Endothelial cell of umbilical vein (primary cell): Measurements from ENCODE around the gene FANCE. TPM values are rescaled to one million over a fixed set of nuclear protein-coding genes. Genes with fewer than 3 reads are reported as not detected.

ENCODE experiments used
- BruUV-seq: library from RNA; stranded (reverse); fragments of 400-500 nt; replicated peaks from 2 replicates; lab custom pipeline; 2021; lab: Mats Ljungman, UMichigan
- CTCF ChIA-PET: fragments of 300-600, 350-600 bp; sonication (Branson Sonifier 250); formaldehyde crosslinking; loops from one replicate; lab custom pipeline; 2021; ENCODE audit warnings: antibody characterized with exemption, inconsistent platforms; lab: Charles Lee
- POLR2A ChIA-PET: fragments of 300-600, 350-600 bp; sonication (Branson Sonifier 250); formaldehyde crosslinking; loops from one replicate; lab custom pipeline; 2021; ENCODE audit warnings: antibody characterized with exemption, inconsistent platforms; lab: Charles Lee
- DNase-seq: peaks from one replicate; pipeline ENCODE4 v3.0.0-alpha.2; 2011; ENCODE audit warnings: low read depth, low spot score
- FAIRE-seq: peaks from 2 replicates; lab custom pipeline; 2011; peaks lifted over from hg19 to GRCh38; lab: Jason Lieb, UNC
- H2AFZ ChIP-seq: 2 replicates; pipeline ENCODE4 v1.6.0; 2012; ENCODE audit warnings: low read depth, low read length, control low read depth, inconsistent platforms
- H3K27ac ChIP-seq: 2 replicates; pipeline ENCODE4 v1.5.1; 2011; ENCODE audit warnings: low read depth, mild to moderate bottlenecking, control low read depth, low read length, moderate library complexity; ENCODE audit not compliant: insufficient read depth
- H3K27me3 ChIP-seq, 2 experiments: 2 replicates each; pipeline versions ENCODE4 v1.6.0 to v1.6.1; 2011; ENCODE audit warnings: low read length in 2 of 2, mixed read lengths in 1 of 2; ENCODE audit not compliant: control insufficient read depth in 2 of 2, insufficient read depth in 2 of 2
- H3K36me3 ChIP-seq, 2 experiments: 2 replicates in 1 of 2; 3 replicates in 1 of 2; pipeline ENCODE4 v1.5.1; 2011; ENCODE audit warnings: low read length in 2 of 2, mild to moderate bottlenecking in 1 of 2, moderate library complexity in 1 of 2; ENCODE audit not compliant: control insufficient read depth in 2 of 2, insufficient read depth in 2 of 2; ENCODE audit errors: extremely low read depth in 1 of 2
- H3K4me1 ChIP-seq: 3 replicates; pipeline ENCODE4 v1.5.1; 2011; ENCODE audit warnings: mild to moderate bottlenecking, low read length; ENCODE audit not compliant: control insufficient read depth, insufficient read depth; ENCODE audit errors: extremely low read depth
- H3K4me2 ChIP-seq: 2 replicates; pipeline ENCODE4 v1.6.1; 2011; ENCODE audit warnings: low read length, control low read depth, mixed read lengths; ENCODE audit not compliant: insufficient read depth
- H3K4me3 ChIP-seq, 3 experiments: fragments of 200-600 bp in 1 of 3; sonication (generic), shearing (Covaris generic) in 1 of 3; replicated peaks in 1 of 3; 2 replicates each; pipeline ENCODE4 v1.5.1; 2011 to 2016; ENCODE audit warnings: control low read depth in 3 of 3, low read length in 3 of 3, mild to moderate bottlenecking in 2 of 3, inconsistent platforms in 1 of 3, low read depth in 1 of 3, moderate library complexity in 1 of 3; ENCODE audit not compliant: insufficient read depth in 1 of 3
- H3K79me2 ChIP-seq: 2 replicates; pipeline ENCODE4 v1.6.0; 2012; ENCODE audit warnings: low read length, inconsistent platforms; ENCODE audit not compliant: control insufficient read depth, insufficient read depth
- H3K9ac ChIP-seq: replicated peaks from 2 replicates; pipeline ENCODE3; 2011; ENCODE audit warnings: low read length, control low read depth; ENCODE audit not compliant: insufficient read depth; ENCODE audit errors: extremely low read depth
- H3K9me1 ChIP-seq: replicated peaks from 3 replicates; pipeline ENCODE4 v1.6.0; 2011; ENCODE audit warnings: mild to moderate bottlenecking, low read length; ENCODE audit not compliant: control insufficient read depth, insufficient read depth; ENCODE audit errors: extremely low read depth
- H3K9me3 ChIP-seq: replicated peaks from 2 replicates; pipeline ENCODE4 v1.5.1; 2012; ENCODE audit warnings: low read length, inconsistent platforms; ENCODE audit not compliant: control insufficient read depth, insufficient read depth
- H4K20me1 ChIP-seq: replicated peaks from 2 replicates; pipeline ENCODE3; 2011; ENCODE audit warnings: mild to moderate bottlenecking, low read length; ENCODE audit not compliant: control insufficient read depth, insufficient read depth; ENCODE audit errors: extremely low read depth
- EZH2 ChIP-seq: IDR thresholded peaks from 2 replicates; pipeline ENCODE4 v1.6.1; 2012; ENCODE audit warnings: borderline replicate concordance, low read depth, mild to moderate bottlenecking, moderate library complexity, low read length, inconsistent platforms; ENCODE audit not compliant: severe bottlenecking
- FOS ChIP-seq: IDR thresholded peaks from 2 replicates; pipeline ENCODE4 v1.6.1; 2011; ENCODE audit warnings: mild to moderate bottlenecking, low read length, moderate library complexity, borderline replicate concordance; ENCODE audit not compliant: insufficient read depth
- GATA2 ChIP-seq: IDR thresholded peaks from 2 replicates; pipeline ENCODE4 v1.7.0; 2011; ENCODE audit warnings: low read depth, mild to moderate bottlenecking, moderate library complexity, mixed read lengths, low read length; ENCODE audit not compliant: insufficient read length, insufficient read depth
- JUN ChIP-seq: IDR thresholded peaks from 2 replicates; pipeline ENCODE4 v1.6.1; 2011; ENCODE audit warnings: borderline replicate concordance, low read depth; ENCODE audit not compliant: insufficient read length, insufficient read depth
- MYC ChIP-seq: IDR thresholded peaks from one replicate; pipeline ENCODE4 v1.6.1; 2011; ENCODE audit warnings: mild to moderate bottlenecking, low read depth, low read length
- POLR2A ChIP-seq: IDR thresholded peaks from 2 replicates; pipeline ENCODE4 v1.6.1; 2012; ENCODE audit warnings: low read depth, mild to moderate bottlenecking, control low read depth, low read length
- POLR2AphosphoS5 ChIP-seq: IDR thresholded peaks from 2 replicates; pipeline ENCODE4 v1.6.1; 2012; ENCODE audit warnings: low read depth, mild to moderate bottlenecking, control low read depth, low read length, moderate library complexity; ENCODE audit not compliant: insufficient read depth
- dilution Hi-C: fragments of 300-500 bp; cut with MboI; formaldehyde crosslinking; loops from one replicate; pipeline ENCODE4 v1.15.0; 2019; ENCODE audit warnings: low sequenced_read_pairs; ENCODE audit not compliant: extremely low pct_ligation_motif_present
- intact Hi-C: fragments of 100-400 bp; cut with micrococcal nuclease; formaldehyde crosslinking; loops from one replicate; pipeline ENCODE4 v1.10.0; 2022
- polyA plus RNA-seq, 4 experiments: library from polyadenylated mRNA; depleted of rRNA in 3 of 4; stranded (reverse) in 3 of 4; unstranded in 1 of 4; fragments of >200 nt; gene quantifications; 2 replicates each; pipeline versions ENCODE4 v1.2.1 to v1.2.3, GENCODE V29; 2011 to 2012; ENCODE audit warnings: missing spikeins in 1 of 4
- total RNA-seq: library from RNA; stranded (reverse); gene quantifications from 2 replicates; pipeline ENCODE4 v1.2.3, GENCODE V29; 2021
- TF ChIP-seq, protein P1 (sequence below): IDR thresholded peaks from 2 replicates; pipeline ENCODE4 v1.6.1; 2011; ENCODE audit not compliant: insufficient read depth, insufficient read length
- TF ChIP-seq, protein P2 (sequence below), 2 donors: IDR thresholded peaks; 1 replicate in 1 of 2; 2 replicates in 1 of 2; pipeline ENCODE4 v1.5.1; 2011; ENCODE audit warnings: low read length in 2 of 2, mild to moderate bottlenecking in 2 of 2, moderate library complexity in 2 of 2, control low read depth in 1 of 2, inconsistent platforms in 1 of 2, low read depth in 1 of 2; ENCODE audit not compliant: insufficient read depth in 1 of 2; ENCODE audit errors: extremely low read depth in 1 of 2

FANCE gene
- total and polyA plus RNA-seq, 2 donors (not counting 3 experiments of a cell fraction or from before 2014, with no cell fraction given): 9.1 to 12.7 TPM

DNA sequence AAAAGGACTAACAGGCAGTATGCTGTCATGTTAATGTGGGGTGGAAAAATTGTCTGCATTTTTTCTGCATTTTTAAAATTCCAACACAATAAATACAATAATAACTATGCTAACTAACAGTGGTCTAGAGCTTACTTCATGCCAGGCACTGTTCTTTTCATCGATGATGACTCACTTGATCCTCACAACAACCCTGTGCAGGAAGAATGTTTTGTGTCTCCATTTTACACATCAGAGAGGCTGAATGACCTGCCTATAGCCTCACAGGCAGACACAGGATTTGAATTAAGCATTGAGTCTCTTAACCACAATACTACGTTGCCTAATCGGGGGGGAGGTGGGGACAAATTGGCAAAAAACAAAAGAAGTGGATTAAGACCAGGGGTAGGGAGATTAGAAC lies 26.9 kb upstream of the FANCE start:
- TF ChIP-seq POLR2AphosphoS5 (peak; percentile 44), EZH2 (no peak), MYC (no peak), JUN (peak; percentile 89), GATA2 (no peak), FOS (peak; percentile 93), POLR2A (no peak)
- TF ChIP-seq, protein P1, sequence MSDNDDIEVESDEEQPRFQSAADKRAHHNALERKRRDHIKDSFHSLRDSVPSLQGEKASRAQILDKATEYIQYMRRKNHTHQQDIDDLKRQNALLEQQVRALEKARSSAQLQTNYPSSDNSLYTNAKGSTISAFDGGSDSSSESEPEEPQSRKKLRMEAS: no peak
- TF ChIP-seq, protein P2, sequence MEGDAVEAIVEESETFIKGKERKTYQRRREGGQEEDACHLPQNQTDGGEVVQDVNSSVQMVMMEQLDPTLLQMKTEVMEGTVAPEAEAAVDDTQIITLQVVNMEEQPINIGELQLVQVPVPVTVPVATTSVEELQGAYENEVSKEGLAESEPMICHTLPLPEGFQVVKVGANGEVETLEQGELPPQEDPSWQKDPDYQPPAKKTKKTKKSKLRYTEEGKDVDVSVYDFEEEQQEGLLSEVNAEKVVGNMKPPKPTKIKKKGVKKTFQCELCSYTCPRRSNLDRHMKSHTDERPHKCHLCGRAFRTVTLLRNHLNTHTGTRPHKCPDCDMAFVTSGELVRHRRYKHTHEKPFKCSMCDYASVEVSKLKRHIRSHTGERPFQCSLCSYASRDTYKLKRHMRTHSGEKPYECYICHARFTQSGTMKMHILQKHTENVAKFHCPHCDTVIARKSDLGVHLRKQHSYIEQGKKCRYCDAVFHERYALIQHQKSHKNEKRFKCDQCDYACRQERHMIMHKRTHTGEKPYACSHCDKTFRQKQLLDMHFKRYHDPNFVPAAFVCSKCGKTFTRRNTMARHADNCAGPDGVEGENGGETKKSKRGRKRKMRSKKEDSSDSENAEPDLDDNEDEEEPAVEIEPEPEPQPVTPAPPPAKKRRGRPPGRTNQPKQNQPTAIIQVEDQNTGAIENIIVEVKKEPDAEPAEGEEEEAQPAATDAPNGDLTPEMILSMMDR (IDR thresholded peaks at IDR 0.05; ENCODE audit: extremely low read depth in 1 of 2, insufficient read depth in 1 of 2, low read depth in 1 of 2, low read length in 2 of 2): no peak
- Histone ChIP-seq H3K9me1 (no peaks in the 10 kb centered on the region), H3K9me3 (peaks cover 2% of the 10 kb centered on the region), H3K4me2 (peak overlapping the region; percentile 45), H3K27me3 (no peaks in the 10 kb centered on the region), H3K9ac (peak overlapping the region; percentile 41), H3K79me2 (no peaks in the 10 kb centered on the region), H4K20me1 (no peaks in the 10 kb centered on the region), H2AFZ (no peak overlapping the region), H3K4me3 (no peak overlapping the region), H3K27ac (peak overlapping the region; percentile 98), H3K36me3 (peaks cover 0 to 7% of the 10 kb centered on the region in 2 experiments), H3K4me1 (peaks cover 48% of the 10 kb centered on the region)
- no TSS peak for BruUV-seq
- FAIRE-seq: peak; percentile 99
- ChIA-PET CTCF (interaction anchor here (1.0 to 12.7 kb wide), 6 partner anchors 10 to 83 kb away, joined by 3 to 228 read pairs (median 4); partner anchors contain the start of gene PPARD), POLR2A (interaction anchor here (1.4 kb wide), 1 partner anchor 83 kb away, joined by 5 read pairs; the partner anchor contains the start of gene PPARD)
- DNase-seq: peak; percentile 92
- intact Hi-C loops: loop anchor here (1.0 to 5.0 kb wide), 4 partner anchors 24 to 242 kb away; no protein-coding TSS in a partner anchor
- dilution Hi-C loops: no loop called here
